ENCODE results near the gene STK39. TPM values are rescaled to one million over a fixed set of nuclear protein-coding genes. Genes with fewer than 3 reads are reported as not detected.

Gene STK39
- total RNA-seq, 1 experiment from 2014 or later: 22.1 TPM

DNA sequence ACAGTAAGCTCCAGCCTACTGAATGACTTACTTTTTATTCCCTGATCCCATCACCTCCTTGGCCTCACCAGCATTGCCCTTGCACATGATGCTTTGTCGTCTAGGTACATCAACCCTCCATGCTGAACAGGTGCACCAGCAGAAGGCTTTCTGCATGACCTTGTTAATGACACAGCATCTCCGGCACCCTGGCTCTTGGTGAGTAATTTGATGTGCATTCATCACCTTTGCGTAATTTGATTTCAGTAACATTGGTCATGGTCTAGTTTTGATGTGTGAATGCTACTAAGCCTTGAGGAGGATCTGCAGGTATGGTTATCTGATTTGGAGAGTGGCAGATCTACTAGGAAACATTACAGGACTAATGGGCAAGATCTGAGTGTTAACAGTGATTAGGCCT, 103.6 kb downstream of the STK39 start:
- H3K14ac ChIP-seq (ENCODE audit: insufficient read depth, low read length): no peak overlapping the region
- H2BK12ac ChIP-seq (ENCODE audit: insufficient read length, low read depth, low read length): no peak overlapping the region
- no peak overlapping the region for H4K91ac ChIP-seq (ENCODE audit: insufficient read length, low read depth, low read length)
- no CpG with 5 or more reads among the region's 3 CpGs for WGBS (ENCODE audit: extremely low coverage, insufficient read length, low lambda C conversion rate)
- no peak overlapping the region for H2BK15ac ChIP-seq (ENCODE audit: low read depth, low read length)
- Mint-ChIP-seq H3K27me3 (ENCODE audit: low read depth) (no peaks in the 10 kb centered on the region), H3K4me3 (no peak overlapping the region), H3K9me3 (no peaks in the 10 kb centered on the region), H3K4me1 (peaks cover 3 to 5% of the 10 kb centered on the region in 2 experiments), H3K27ac (no peak overlapping the region), H3K36me3 (ENCODE audit: insufficient read depth in 1 of 3, low read depth in 3 of 3) (no peaks in the 10 kb centered on the region)
- H3K18ac ChIP-seq (ENCODE audit: insufficient read length, low read depth, low read length): no peak overlapping the region
- H3K79me2 ChIP-seq (ENCODE audit: insufficient read depth, low read length): no peaks in the 10 kb centered on the region
- no peak overlapping the region for H3K9ac ChIP-seq (ENCODE audit: extremely low read depth, insufficient read length, low read length)
- H3K23me2 ChIP-seq (ENCODE audit: insufficient read length, low read depth, low read length, poor library complexity, severe bottlenecking): no peaks in the 10 kb centered on the region
- H2AFZ ChIP-seq (ENCODE audit: low read length): no peak overlapping the region
- no peak for DNase-seq
- H4K5ac ChIP-seq (ENCODE audit: insufficient read length, low read depth, low read length): no peak overlapping the region
- no peak overlapping the region for H2BK5ac ChIP-seq (ENCODE audit: insufficient read length, low read length)
- no peak overlapping the region for H3K4me2 ChIP-seq (ENCODE audit: insufficient read depth, insufficient read length, low read length)
- no peak overlapping the region for H3K23ac ChIP-seq (ENCODE audit: insufficient read length, low read depth, low read length)
- no peaks in the 10 kb centered on the region for H4K20me1 ChIP-seq (ENCODE audit: control insufficient read depth, insufficient read depth, insufficient read length)
- no peak overlapping the region for H2BK120ac ChIP-seq (ENCODE audit: low read depth, low read length, poor library complexity, severe bottlenecking)
- H3K9me3 ChIP-seq (ENCODE audit: control insufficient read depth, low read depth, low read length): no peaks in the 10 kb centered on the region
- H3K4ac ChIP-seq (ENCODE audit: low read depth, low read length): no peak overlapping the region
- H3K27me3 ChIP-seq (ENCODE audit: insufficient read depth, low read length): no peaks in the 10 kb centered on the region
- H3K56ac ChIP-seq (ENCODE audit: insufficient read length, low read depth, low read length): no peak overlapping the region
- no peak for TF ChIP-seq CTCF (conservative IDR thresholded peaks at IDR 0.05)
- no peak overlapping the region for H3T11ph ChIP-seq (ENCODE audit: low read length)
- H2BK20ac ChIP-seq (ENCODE audit: low read depth, low read length, poor library complexity, severe bottlenecking): no peak overlapping the region
- H2AK5ac ChIP-seq (ENCODE audit: insufficient read length, low read length): no peak overlapping the region
- H3K27ac ChIP-seq (ENCODE audit: insufficient read length, low read depth, low read length): no peak overlapping the region
- no peaks in the 10 kb centered on the region; the same call in 1 of the 2 replicates for H3K4me1 ChIP-seq (ENCODE audit: insufficient read depth, low read length)
- H4K8ac ChIP-seq (replicated peaks; ENCODE audit: insufficient read length, low read depth, low read length): no peak overlapping the region
- H3K79me1 ChIP-seq (ENCODE audit: insufficient read depth, low read depth, low read length, poor library complexity, severe bottlenecking): no peaks in the 10 kb centered on the region
